Upper lobe of left lung (tissue), 6 donors: ENCODE results near the gene ABCA7. TPM values are rescaled to one million over a fixed set of nuclear protein-coding genes. Genes with fewer than 3 reads are reported as not detected.

Source experiments
- ATAC-seq, 2 donors: fragments of 200-7000 bp; cut with Tn5 transposase; one replicate each; pipeline ENCODE4 v1.9.1; 2022; ENCODE audit warnings: mild to moderate bottlenecking in 2 of 2, moderate library complexity in 2 of 2; ENCODE audit not compliant: low FRiP score in 2 of 2
- DNase-seq, 2 donors: peaks; one replicate each; pipeline ENCODE4 v3.0.0-alpha.2; 2019 to 2020
- H3K27ac ChIP-seq, 4 donors: fragments of 200-600 bp; sonication (generic); one replicate each; pipeline ENCODE4 v1.5.1; 2016 to 2019
- H3K27me3 ChIP-seq, 4 donors: fragments of 200-600 bp; sonication (generic); one replicate each; pipeline ENCODE4 v1.5.1; 2017 to 2019
- H3K36me3 ChIP-seq, 4 donors: fragments of 200-600 bp; sonication (generic); one replicate each; pipeline ENCODE4 v1.5.1; 2016 to 2019
- H3K4me1 ChIP-seq, 4 donors: fragments of 200-600 bp; sonication (generic); one replicate each; pipeline ENCODE4 v1.5.1; 2018 to 2019
- H3K4me3 ChIP-seq, 4 donors: fragments of 200-600 bp; sonication (generic); one replicate each; pipeline ENCODE4 v1.5.1; 2017 to 2019; ENCODE audit warnings: mild to moderate bottlenecking in 2 of 4, moderate library complexity in 1 of 4
- H3K9me3 ChIP-seq, 4 donors: fragments of 200-600 bp; sonication (generic); one replicate each; pipeline ENCODE4 v1.5.1; 2018 to 2019
- CTCF ChIP-seq, 6 experiments: fragments of 450-650 bp in 4 of 6; fragments of 200-600 bp in 2 of 6; sonication (generic) in 2 of 6; IDR thresholded peaks; one replicate each; pipeline ENCODE4 v1.5.1; 2016 to 2019; ENCODE audit warnings: antibody characterized with exemption in 6 of 6
- EP300 ChIP-seq, 4 donors: sonication (generic); formaldehyde crosslinking; IDR thresholded peaks; one replicate each; pipeline ENCODE4 v1.5.1; 2017; ENCODE audit warnings: antibody characterized with exemption in 4 of 4, control low read depth in 2 of 4
- POLR2A ChIP-seq, 4 donors: fragments of 450-650 bp; IDR thresholded peaks; one replicate each; pipeline ENCODE4 v1.5.1; 2016 to 2017; ENCODE audit warnings: antibody characterized with exemption in 4 of 4, mild to moderate bottlenecking in 2 of 4
- POLR2AphosphoS5 ChIP-seq, 2 donors: sonication (generic); formaldehyde crosslinking; IDR thresholded peaks; one replicate each; pipeline ENCODE4 v1.5.1; 2017; ENCODE audit warnings: antibody characterized with exemption in 2 of 2
- WGBS, 2 donors: methylation state at CpG; one replicate each; pipeline ENCODE4 v1.1.5; 2017 to 2018; 5-methylcytosine and 5-hydroxymethylcytosine counted together
- total RNA-seq, 6 donors: library from RNA; depleted of rRNA in 4 of 6; stranded (reverse); fragments of >200 nt in 4 of 6; gene quantifications; one replicate each; pipeline versions ENCODE4 v1.1.0 to v1.2.1, GENCODE V29; 2016 to 2021
- donor health status: DM: no; HTN: no; CAD: no; lungs with moderate emphysema.
- donor health status: DM: no; HTN: yes; CAD: no; lungs with severe emphysema.

Gene ABCA7
- total RNA-seq, 6 donors from 2014 or later, result 34.1 to 224 (median 58.2) TPM

GRCh38 chr19:1055886-1056620 is 16.1 kb downstream of the ABCA7 start:
- ATAC-seq (no peak), DNase-seq (peak in 1 of 2 donors; percentile 62)
- no peaks in the 10 kb centered on the region for H3K27me3 ChIP-seq
- H3K36me3 ChIP-seq, result peaks cover 0 to 23% (median 3%) of the 10 kb centered on the region in 4 donors
- WGBS, 2 donors, result 97 to 98% methylated on average over 9 to 18 of the region's 20 CpGs
- peaks cover 17 to 28% (median 22%) of the 10 kb centered on the region in 4 donors for H3K9me3 ChIP-seq
- H3K4me3 ChIP-seq, result no peak overlapping the region
- no peak overlapping the region for H3K27ac ChIP-seq
- TF ChIP-seq POLR2A (IDR thresholded peaks at IDR 0.05), result no peak
- no peak for TF ChIP-seq CTCF (IDR thresholded peaks at IDR 0.05)
- TF ChIP-seq EP300 (IDR thresholded peaks at IDR 0.05), result no peak
- no peak for TF ChIP-seq POLR2AphosphoS5 (IDR thresholded peaks at IDR 0.05)
- no peaks in the 10 kb centered on the region for H3K4me1 ChIP-seq

- Histone ChIP-seq H3K27me3 (no peaks in the 10 kb centered on the region), H3K4me1 (no peaks in the 10 kb centered on the region), H3K9me3 (peaks cover 17 to 28% (median 22%) of the 10 kb centered on the region in 4 donors), H3K36me3 (peaks cover 0 to 23% (median 3%) of the 10 kb centered on the region in 4 donors), H3K4me3 (no peak overlapping the region), H3K27ac (no peak overlapping the region)
- ATAC-seq (peak in 1 of 2 donors; percentile 37), DNase-seq (no peak)
- TF ChIP-seq POLR2AphosphoS5 (IDR thresholded peaks at IDR 0.05) (no peak), CTCF (IDR thresholded peaks at IDR 0.05) (peak in 3 of 6 experiments; percentile 5 to 31 (median 25))
- 47 to 48% methylated on average over 3 of the region's 3 CpGs for WGBS, 2 donors
Observed at GRCh38 chr19:1057176-1057855, 17.4 kb downstream of the ABCA7 start.

- H3K4me1 ChIP-seq, result no peaks in the 10 kb centered on the region
- no peak for ATAC-seq
- H3K27me3 ChIP-seq, result no peaks in the 10 kb centered on the region
- H3K4me3 ChIP-seq, result no peak overlapping the region
- 95% methylated on average over 5 of the region's 5 CpGs for WGBS, 2 donors
- TF ChIP-seq POLR2AphosphoS5 (IDR thresholded peaks at IDR 0.05) (no peak), CTCF (IDR thresholded peaks at IDR 0.05) (no peak), POLR2A (IDR thresholded peaks at IDR 0.05) (no peak), EP300 (IDR thresholded peaks at IDR 0.05) (no peak)
- H3K36me3 ChIP-seq, result peaks cover 0 to 23% (median 3%) of the 10 kb centered on the region in 4 donors
- H3K9me3 ChIP-seq, result peaks cover 17 to 28% (median 22%) of the 10 kb centered on the region in 4 donors
- H3K27ac ChIP-seq, result no peak overlapping the region
- no peak for DNase-seq
Observed at GRCh38 chr19:1058112-1058511, 18.2 kb downstream of the ABCA7 start.

GRCh38 chr19:1060689-1061088 is 20.8 kb downstream of the ABCA7 start:
- H3K4me3 ChIP-seq, result no peak overlapping the region
- ATAC-seq (no peak), DNase-seq (peak in 1 of 2 donors; percentile 8)
- H3K27me3 ChIP-seq, result no peaks in the 10 kb centered on the region
- H3K9me3 ChIP-seq, result peaks cover 17 to 28% (median 22%) of the 10 kb centered on the region in 4 donors
- H3K4me1 ChIP-seq, result peaks cover 17 to 25% (median 20%) of the 10 kb centered on the region in 4 donors
- peaks cover 0 to 19% (median 3%) of the 10 kb centered on the region in 4 donors for H3K36me3 ChIP-seq
- TF ChIP-seq CTCF (IDR thresholded peaks at IDR 0.05), result no peak
- TF ChIP-seq POLR2AphosphoS5 (IDR thresholded peaks at IDR 0.05), result no peak
- no peak for TF ChIP-seq POLR2A (IDR thresholded peaks at IDR 0.05)
- TF ChIP-seq EP300 (IDR thresholded peaks at IDR 0.05), result no peak
- H3K27ac ChIP-seq, result no peak overlapping the region
- 80 to 94% methylated on average over 5 of the region's 5 CpGs for WGBS, 2 donors
